ENCODE measurements around the gene UPK3A. TPM values are rescaled to one million over a fixed set of nuclear protein-coding genes. Genes with fewer than 3 reads are reported as not detected.
A peak's percentile ranks its signal among the peaks of the same experiment; 100 is the strongest.

UPK3A gene
- total RNA-seq, 1 donor from 2014 or later: 0.40 TPM

DNA sequence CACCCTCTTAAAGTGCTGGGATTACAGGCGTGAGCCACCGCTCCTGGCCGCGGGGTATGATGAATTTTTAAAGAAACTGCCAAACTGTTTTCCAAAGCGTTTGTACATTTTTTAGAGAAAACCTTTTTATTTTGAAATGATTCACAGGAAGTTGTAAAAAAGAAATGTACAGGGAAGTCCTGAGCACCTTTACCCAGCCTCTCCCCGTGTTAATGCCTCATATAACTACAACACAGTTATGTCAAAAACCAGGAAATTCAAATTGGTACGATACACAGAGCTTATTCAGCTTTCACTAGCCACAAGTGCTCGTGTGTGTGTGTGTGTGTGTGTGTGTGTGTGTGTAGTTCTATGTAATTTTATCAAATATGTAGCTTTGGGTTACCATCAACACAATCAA lies 18.0 kb downstream of the UPK3A start:
- no peak for DNase-seq (ENCODE audit: low spot score)
- intact Hi-C loops (cut with DNase I): no loop called here

DNA sequence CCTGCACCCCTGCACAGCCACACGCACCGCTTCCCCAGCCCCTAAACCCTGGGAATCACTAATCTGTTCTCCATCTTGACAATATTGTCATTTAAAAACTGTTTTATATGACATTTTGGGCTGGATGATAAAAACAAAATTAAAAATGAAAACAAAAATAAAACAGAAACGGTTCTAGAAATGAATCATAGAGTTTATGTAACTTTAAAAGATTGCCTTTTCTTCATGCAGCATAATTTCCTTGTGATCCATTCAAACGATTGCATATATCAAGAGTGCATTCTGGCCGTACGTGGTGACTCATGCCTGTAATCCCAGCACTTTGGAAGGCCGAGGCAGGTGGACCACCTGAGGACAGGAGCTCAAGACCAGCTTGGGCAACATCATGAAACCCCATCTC lies 18.4 kb downstream of the UPK3A start:
- intact Hi-C loops (cut with DNase I): no loop called here

DNA sequence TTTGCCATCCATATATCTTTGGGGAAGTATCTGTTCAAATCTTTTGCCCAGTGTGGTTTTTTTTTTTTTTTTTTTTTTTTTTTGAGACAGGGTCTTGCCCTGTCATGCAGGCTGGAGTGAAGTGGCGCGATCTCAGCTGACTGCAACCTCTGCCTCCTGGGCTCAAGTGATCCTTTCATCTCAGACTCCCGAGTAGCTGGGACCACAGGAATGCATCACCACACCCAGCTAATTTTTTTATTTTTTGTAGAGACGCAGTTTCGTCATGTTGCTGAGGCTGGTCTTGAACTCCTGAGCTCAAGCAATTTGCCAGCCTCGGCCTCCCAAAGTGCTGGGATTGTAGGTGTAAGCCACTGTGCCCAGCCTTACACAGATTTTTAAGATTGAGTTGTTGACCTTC lies 20.2 kb downstream of the UPK3A start:
- intact Hi-C loops (cut with DNase I): no loop called here
- DNase-seq (ENCODE audit: low spot score): no peak

More for the DNA sequence above, 18.4 kb downstream of the UPK3A start:
- no peak for DNase-seq (ENCODE audit: low spot score)

GRCh38 chr22:45305456-45306075 lies 20.8 kb downstream of the UPK3A start:
- no peak for DNase-seq (ENCODE audit: low spot score)
- intact Hi-C loops (cut with DNase I): no loop called here

DNA sequence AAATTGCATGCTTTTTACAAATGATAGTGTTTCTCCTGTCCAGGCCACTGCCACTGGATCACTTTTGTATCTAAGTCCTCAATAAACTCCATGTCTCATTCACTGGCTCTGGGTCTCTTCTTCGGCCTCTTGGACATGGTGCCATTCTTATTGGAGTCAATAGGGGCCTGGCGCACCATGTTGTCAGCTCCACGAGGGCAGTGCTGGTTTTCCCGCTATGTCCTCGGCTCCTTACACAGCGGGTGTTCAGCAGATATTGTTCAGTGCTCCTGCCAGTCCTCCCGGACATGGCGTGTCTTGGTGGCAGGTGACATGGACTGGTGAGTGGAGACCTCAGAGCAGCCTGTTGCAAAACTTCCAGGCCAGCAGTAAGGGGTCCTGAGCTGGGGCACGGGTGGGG lies 21.4 kb downstream of the UPK3A start:
- intact Hi-C loops (cut with DNase I): no loop called here

DNA sequence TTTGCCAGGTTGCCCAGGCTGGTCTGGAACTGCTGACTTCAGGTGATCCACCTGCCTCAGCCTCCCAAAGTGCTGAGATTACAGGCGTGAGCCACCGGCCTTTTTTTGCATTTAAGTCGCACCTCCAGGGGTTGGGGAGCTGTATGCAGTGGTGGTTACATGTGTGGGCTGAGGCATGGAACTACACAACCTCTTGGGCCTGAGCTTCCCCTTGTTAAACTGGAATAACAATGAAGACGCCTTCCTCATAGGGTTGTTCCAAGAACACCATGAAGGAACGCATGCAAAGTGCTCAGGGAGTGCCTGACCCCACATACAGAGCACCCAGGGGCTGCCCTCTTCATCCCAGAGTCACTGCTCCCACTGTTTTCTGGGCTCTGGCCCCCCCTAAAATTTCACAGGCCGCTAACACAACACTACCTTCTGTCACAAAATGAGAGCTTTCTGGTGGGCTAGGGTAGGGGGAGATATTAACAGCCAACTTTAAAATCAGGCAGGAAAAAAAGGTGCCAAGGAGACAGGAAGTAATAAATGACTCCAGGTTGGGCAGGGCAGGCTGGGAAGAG lies 23.7 kb downstream of the UPK3A start:
- DNase-seq (ENCODE audit: low spot score): no peak
- intact Hi-C loops (cut with DNase I): no loop called here

More for the DNA sequence above, 21.4 kb downstream of the UPK3A start:
- DNase-seq (ENCODE audit: low spot score): no peak

GRCh38 chr22:45308957-45309421 lies 24.2 kb downstream of the UPK3A start:
- DNase-seq (ENCODE audit: low spot score): no peak
- intact Hi-C loops (cut with DNase I): no loop called here

DNA sequence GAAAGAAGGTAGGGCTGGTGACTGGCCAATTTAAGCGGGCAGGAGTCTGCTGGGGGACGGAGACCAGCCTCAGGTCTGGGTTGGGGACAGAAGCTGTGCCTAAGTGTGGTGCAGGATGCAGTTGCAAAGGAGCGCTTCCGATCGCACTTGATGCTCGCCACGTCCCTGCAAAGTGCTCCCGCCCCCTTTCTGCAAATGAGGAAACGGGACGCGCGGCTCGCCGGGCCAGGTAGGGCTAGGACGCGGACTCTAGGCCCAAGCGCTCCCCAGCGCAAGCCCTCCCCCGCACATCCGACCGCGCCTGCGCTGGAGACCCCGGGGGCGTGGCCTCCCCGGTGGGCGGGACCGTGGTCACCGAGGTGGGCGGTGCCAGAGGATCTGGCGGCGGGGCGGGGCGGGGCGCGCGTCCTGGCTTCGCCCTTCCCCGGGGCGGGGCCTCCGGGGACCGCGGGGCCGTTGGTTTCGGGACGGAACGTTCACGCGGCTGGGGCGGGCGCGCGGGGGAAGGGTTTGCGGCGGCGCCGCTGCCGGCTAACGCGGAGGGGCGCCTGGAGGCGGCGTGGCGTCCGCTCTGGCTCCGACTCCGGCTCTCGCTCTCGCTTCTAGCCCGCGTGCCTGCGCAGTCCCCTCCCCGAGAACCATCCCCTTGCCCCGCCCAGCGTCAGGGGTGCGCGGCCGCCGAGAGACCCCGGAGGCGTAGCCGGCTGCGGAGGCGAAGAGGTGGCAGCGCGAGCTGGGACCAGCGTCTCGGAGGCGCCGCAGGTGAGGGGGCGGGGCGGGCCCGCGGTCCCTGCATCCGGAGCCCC lies 24.9 kb downstream of the UPK3A start, which contains the start of gene FAM118A:
TSS of gene FAM118A (plus strand) at position 513 of the 806 bp plus-strand sequence. CDS start 12,446 bp downstream, outside the sequence.
- intact Hi-C loops (cut with DNase I): no loop called here
- DNase-seq (ENCODE audit: low spot score): peak; percentile 99

GRCh38 chr22:45310331-45310976 lies 25.7 kb downstream of the UPK3A start:
- no peak for DNase-seq (ENCODE audit: low spot score)

DNA sequence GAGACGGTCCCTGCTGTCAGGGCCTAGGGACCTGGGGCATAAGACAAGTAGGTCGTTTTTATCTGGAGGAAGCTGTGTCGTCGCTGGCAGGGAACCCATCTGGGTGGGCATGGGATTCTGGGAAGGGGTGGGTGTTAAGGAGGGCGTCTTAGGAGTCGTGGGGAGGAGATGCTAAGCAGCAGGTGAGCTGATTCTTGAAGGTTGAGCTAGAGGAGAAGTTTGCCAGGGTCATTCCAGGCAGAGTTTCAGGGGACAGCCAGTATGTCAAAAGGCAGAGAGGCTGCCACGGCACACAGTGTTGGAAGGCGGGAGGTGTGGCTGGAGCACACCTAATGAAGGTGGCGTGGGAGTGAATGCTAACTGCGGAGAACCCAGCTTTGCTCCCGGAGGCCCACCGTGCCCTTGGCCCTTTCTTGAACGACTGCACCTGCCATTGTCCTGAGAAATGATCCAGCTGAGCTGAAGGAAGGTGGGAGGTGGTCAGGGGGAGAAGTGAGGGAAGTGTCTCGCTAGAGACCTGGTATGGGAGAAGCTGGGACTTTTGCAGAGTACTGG lies 26.3 kb downstream of the UPK3A start:
- intact Hi-C loops (cut with DNase I): no loop called here
- no peak for DNase-seq (ENCODE audit: low spot score)

More at GRCh38 chr22:45310331-45310976, 25.7 kb downstream of the UPK3A start:
- intact Hi-C loops (cut with DNase I): no loop called here

DNA sequence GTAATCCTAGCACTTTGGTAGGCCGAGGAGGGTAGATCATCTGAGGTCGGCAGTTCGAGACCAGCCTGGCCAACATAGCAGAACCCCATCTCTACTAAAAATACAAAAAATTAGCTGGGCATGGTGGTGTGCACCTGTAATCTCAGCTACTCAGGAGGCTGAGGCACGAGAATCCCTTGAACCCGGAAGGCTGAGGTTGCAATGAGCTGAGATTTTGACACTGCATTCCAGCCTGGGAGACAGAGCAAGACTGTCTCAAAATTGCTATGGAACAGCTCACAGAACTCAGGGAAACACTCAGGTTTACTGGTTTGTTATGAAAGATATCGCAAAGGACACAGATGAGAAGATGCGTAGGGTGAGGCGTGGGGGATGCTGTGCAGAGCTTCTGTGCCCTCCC lies 27.7 kb downstream of the UPK3A start:
- DNase-seq (ENCODE audit: low spot score): no peak
- intact Hi-C loops (cut with DNase I): no loop called here

DNA sequence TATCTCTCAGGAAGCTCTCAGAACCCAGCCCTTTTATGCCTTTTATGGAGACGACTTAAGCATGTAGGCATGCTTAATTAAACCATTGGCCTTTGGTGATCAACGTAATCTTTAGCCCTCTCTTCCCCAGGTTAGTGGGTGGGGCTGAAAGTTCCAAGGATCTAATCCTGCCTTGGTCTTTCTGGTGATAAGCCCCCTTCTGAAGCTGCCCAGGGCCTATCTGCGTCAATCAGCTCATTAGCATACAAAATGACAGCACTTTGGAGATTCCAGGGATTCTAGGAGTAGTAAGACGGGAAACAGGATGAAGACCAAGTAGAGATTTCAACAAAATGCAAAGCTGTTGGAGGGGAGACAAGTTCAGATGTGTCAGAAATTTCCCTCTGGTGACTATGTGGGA lies 28.1 kb downstream of the UPK3A start:
- intact Hi-C loops (cut with DNase I): no loop called here
- DNase-seq (ENCODE audit: low spot score): no peak

DNA sequence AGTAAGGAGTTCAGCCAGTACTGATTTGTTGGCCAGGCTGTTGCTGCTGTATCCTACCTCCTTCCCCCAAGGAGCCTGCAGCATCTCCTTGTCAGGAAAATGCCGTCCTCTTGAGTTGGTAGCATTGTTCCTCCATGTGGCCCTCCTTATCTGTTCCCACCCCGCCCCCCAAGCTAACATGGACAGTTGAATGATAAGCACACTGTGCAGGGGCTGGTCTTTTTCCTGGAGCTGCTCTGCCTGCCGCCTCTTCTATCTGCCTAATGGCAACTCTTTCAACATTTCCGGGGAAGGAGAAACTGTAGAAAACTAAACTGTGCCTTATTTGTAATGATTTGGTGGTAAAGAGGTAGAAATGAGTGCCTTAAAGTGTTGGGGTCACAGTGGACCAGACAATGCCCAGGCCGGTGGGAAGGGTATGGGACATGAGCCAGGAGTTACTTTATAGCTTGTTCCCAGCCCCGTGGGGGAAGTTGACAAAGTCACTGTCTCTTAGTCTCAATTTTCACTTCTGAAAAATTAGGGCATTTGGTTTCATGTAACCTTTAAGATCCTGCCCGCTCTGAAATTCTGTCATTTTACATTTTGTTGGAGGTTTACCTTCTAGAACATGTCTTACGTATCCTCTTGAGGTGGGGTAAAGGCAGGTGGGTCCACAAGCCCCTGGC lies 29.4 kb downstream of the UPK3A start:
- no peak for DNase-seq (ENCODE audit: low spot score)
- intact Hi-C loops (cut with DNase I): no loop called here

GRCh38 chr22:45314786-45315185 lies 30.0 kb downstream of the UPK3A start:
- no peak for DNase-seq (ENCODE audit: low spot score)
- intact Hi-C loops (cut with DNase I): loop anchor here (5.0 kb wide), 1 partner anchor 123 kb away; no protein-coding TSS in a partner anchor

- intact Hi-C loops (cut with DNase I): loop anchor here (5.0 kb wide), 1 partner anchor 120 kb away; no protein-coding TSS in a partner anchor
- DNase-seq (ENCODE audit: low spot score): no peak
Measured at GRCh38 chr22:45316796-45317526, 32.2 kb downstream of the UPK3A start.

- intact Hi-C loops (cut with DNase I): loop anchor here (5.0 kb wide), 1 partner anchor 120 kb away; no protein-coding TSS in a partner anchor
- DNase-seq (ENCODE audit: low spot score): no peak
Measured at GRCh38 chr22:45317551-45318167, 32.9 kb downstream of the UPK3A start.

- no peak for DNase-seq (ENCODE audit: low spot score)
- intact Hi-C loops (cut with DNase I): loop anchor here (5.0 kb wide), 1 partner anchor 119 kb away; no protein-coding TSS in a partner anchor
Measured at GRCh38 chr22:45318168-45318557, 33.4 kb downstream of the UPK3A start.

Measured in cardiac septum (tissue), 1 donor.